Stomach smooth muscle (tissue), 2 donors: ENCODE measurements around the gene CD70.
"Not testable (repeated sequence)": the region's sequence is repeated elsewhere in the genome, so short reads cannot be mapped to it uniquely, and the experiment has no call there.

Source experiments
- H3K27ac ChIP-seq: one replicate; pipeline ENCODE4 v1.7.0; 2013; ENCODE audit warnings: mild to moderate bottlenecking, low read length, inconsistent platforms
- H3K27me3 ChIP-seq, 2 donors: one replicate each; pipeline ENCODE4 v1.7.0; 2013; ENCODE audit warnings: low read length in 2 of 2; ENCODE audit not compliant: insufficient read depth in 2 of 2, control insufficient read depth in 1 of 2
- H3K36me3 ChIP-seq, 2 donors: one replicate each; pipeline ENCODE4 v1.7.0; 2013; ENCODE audit warnings: low read length in 2 of 2; ENCODE audit not compliant: control insufficient read depth in 2 of 2, insufficient read depth in 2 of 2
- H3K4me1 ChIP-seq: one replicate; pipeline ENCODE4 v1.7.0; 2013; ENCODE audit warnings: low read length; ENCODE audit not compliant: control insufficient read depth, insufficient read depth
- H3K4me3 ChIP-seq, 2 donors: one replicate each; pipeline ENCODE4 v1.7.0; 2013; ENCODE audit warnings: low read length in 2 of 2
- H3K9ac ChIP-seq, 2 donors: one replicate each; pipeline ENCODE4 v1.7.0; 2013; ENCODE audit warnings: low read length in 2 of 2, mild to moderate bottlenecking in 1 of 2
- H3K9me3 ChIP-seq, 2 donors: one replicate each; pipeline ENCODE4 v1.7.0; 2013; ENCODE audit warnings: low read length in 2 of 2; ENCODE audit not compliant: control insufficient read depth in 2 of 2
- donor health status: healthy.
- donor health status: Pancreatic carcinoma.

Gene CD70

DNA sequence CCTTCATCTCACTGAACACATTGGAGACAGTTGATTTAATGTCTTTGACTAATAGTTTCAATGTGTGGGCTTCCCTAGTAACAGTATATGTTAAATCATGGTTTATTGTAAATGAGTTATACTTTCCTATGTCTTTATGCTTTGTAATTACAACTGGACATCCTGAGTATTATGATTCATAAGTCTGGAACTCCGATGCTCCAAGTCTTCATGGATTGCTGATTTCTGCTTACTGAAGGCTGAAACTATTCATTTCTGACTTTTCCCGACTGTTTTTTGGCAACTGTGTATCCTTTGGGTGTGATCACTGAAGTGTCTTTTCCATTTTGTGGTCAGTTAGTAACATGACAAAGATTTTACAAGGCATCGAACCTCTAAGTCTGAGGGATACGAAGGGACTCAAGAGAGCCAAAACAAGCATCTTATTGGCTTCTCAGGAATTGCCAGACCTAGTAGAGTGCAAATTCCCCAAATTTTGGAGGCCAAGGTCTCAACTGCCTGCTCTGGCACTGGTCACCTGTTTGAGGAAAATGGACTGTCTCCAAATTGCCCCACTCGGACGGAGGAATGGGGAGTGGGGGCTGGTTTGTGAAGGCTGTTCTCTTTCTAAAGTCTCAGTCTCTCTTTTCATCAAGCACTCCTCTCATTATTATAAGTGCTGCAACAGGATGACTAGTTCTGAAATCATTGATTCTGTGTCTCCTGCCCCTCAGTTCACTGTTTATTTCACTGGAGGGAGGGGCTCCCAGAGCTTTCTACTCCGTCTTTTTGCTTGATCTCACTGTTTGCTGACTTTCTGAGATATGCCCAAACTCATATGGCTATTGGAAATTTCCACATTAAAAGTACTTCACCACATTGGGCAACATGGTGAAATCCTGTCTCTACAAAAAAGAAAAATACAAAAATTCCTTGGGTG lies 20.2 kb upstream of the CD70 start:
- H3K4me3 ChIP-seq = no peak overlapping the region
- no peaks in the 10 kb centered on the region for H3K4me1 ChIP-seq
- H3K36me3 ChIP-seq = no peaks in the 10 kb centered on the region
- peaks cover 7 to 8% of the 10 kb centered on the region in 2 donors for H3K27me3 ChIP-seq
- H3K9me3 ChIP-seq = no peaks in the 10 kb centered on the region
- H3K9ac ChIP-seq = no peak overlapping the region
- H3K27ac ChIP-seq = no peak overlapping the region

DNA sequence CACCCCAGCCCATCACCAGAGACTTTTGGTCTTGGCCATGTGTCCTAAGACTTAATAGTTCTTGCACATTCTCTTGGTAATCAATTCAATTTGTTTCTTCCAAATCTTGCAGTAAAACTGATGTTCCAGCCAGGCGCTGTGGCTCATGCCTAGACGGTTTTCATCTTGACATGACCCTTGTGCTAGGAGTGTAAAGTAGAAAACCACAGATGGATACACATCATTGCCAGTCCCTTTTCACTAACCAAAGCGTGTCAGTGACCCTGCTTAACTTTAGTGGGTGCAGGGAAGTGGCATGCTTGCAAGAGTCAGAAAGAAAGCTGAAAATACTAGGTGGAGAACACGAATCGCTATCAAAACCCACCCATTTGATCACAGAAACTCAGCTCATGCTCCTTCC lies 18.0 kb upstream of the CD70 start:
- Histone ChIP-seq H3K9ac (no peak overlapping the region), H3K27me3 (peaks cover 7 to 8% of the 10 kb centered on the region in 2 donors)

DNA sequence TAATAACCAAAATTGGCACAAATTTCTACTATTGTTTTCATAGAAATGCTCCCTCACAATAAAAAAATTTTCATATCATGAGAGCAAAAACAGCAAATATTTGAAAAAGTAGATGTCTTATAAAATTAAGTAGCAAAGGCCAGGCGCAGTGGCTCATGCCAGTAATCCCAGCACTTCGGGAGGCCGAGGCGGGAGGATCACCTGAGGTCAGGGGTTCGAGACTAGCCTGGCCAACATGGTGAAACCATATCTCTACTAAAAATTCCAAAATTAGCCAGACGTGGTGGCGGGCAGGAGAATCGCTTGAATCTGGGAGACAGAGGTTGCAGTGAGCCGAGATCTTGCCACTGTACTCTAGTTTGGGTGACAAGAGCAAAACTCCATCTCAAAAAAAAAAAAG lies 17.2 kb upstream of the CD70 start:
- H3K27ac ChIP-seq, H3K27me3 ChIP-seq, H3K4me3 ChIP-seq, H3K36me3 ChIP-seq, H3K9ac ChIP-seq, H3K9me3 ChIP-seq, H3K4me1 ChIP-seq: not testable (repeated sequence)

More for the DNA sequence above, 18.0 kb upstream of the CD70 start:
- Histone ChIP-seq H3K36me3 (no peaks in the 10 kb centered on the region), H3K27ac (no peak overlapping the region), H3K4me3 (no peak overlapping the region), H3K9me3 (no peaks in the 10 kb centered on the region), H3K4me1 (no peaks in the 10 kb centered on the region)

DNA sequence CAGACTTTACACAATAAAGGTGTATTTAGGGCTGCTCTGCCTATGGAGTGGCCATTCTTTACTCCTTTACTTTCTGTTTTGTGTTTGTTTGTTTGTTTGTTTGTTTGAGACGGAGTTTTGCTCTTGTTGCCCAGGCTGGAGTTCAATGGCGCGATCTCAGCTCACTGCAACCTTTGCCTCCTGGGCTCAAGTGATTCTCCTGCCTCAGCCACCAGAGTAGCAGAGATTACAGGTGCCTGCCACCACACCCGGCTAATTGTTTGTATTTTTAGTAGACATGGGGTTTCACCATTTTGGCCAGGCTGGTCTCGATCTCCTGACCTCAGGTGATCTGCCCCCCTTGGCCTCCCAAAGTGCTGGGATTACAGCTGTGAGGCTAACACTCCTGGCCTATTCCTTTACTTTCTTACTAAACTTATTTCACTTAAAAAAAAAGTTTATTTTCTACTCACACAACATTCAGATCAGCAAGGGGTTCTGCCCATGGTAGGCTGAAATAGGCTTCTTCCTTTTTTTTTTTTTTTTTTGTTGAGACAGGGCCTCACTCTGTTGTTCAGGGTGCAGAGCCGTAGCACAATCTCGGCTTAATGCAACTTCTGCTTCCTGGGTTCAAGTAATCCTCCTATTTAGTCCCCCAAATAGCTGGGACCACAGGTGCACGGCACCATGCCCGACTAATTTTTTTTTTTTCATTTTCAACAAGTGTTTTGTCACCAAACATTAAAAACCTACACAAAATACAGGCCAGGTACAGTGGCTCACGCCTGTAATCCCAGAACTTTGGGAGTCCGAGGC lies 15.5 kb upstream of the CD70 start:
- not testable (repeated sequence) for H3K27me3 ChIP-seq, H3K27ac ChIP-seq, H3K9ac ChIP-seq

DNA sequence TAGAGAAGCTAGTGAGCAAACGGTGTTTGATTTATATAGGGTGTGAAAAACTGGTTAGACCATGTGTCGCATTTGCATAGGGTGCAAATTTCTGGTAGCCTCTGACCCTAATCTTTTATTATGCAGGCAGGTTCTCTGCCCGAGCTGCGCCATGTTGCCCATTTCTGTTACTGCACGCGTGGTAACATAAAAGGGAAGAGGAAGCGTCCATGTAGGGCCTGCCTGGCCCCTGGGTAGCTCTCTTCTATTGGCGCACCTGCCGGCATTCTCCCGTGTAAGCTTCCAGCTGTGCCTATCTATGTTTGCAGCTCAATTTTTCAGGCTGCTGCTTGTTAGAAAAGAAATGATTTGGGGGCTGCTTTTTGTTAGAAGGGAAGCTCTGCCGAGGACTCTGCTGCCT lies 14.0 kb upstream of the CD70 start:
- no peaks in the 10 kb centered on the region for H3K4me1 ChIP-seq
- peaks cover 0 to 3% of the 10 kb centered on the region in 2 donors for H3K27me3 ChIP-seq
- no peaks in the 10 kb centered on the region for H3K36me3 ChIP-seq
- no peak overlapping the region for H3K9ac ChIP-seq
- H3K4me3 ChIP-seq = no peak overlapping the region
- H3K9me3 ChIP-seq = no peaks in the 10 kb centered on the region
- H3K27ac ChIP-seq = no peak overlapping the region

More for the DNA sequence above, 15.5 kb upstream of the CD70 start:
- H3K9me3 ChIP-seq, H3K4me3 ChIP-seq, H3K36me3 ChIP-seq, H3K4me1 ChIP-seq: not testable (repeated sequence)

DNA sequence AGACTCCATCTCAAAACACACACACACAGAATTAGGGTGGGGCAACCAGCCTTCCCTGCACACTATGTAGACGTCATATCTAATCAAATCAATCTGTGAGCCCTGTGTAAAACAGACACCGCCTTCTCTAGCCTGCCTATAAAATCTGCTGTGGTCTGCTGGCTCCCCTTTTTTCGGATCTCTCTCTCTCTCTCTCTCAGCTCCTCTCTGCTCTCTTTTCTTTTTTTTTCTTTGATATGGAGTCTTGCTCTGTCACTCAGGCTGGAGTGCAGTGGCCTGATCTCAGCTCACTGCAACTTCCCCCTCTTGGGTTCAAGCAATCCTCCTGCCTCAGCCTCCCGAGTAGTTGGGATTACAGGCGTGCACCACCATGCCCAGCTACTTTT lies 11.8 kb upstream of the CD70 start:
- H3K27ac ChIP-seq = no peak overlapping the region

DNA sequence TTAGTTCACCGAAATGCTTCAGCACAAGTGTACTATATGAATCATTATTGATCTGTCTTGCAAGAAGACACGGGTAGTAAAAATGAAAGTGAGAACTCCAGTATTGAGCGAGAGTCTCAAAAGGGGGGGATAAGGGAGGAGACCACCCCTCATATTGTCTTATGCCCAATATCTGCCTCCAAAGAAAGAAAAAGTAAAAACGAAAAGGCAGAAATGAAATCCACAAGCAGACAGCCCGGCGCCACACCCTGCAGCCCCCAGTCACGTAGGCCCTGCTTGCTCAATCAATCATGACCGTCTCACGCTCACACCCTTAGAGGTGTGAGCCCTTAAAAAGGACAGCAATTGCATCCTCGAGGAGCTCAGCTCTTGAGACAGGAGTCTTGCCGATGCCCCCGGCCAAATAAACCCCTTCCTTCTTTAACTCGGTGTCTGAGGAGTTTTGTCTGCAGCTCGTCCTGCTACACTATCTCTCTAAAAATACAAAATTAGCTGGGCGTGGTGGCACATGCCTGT lies 10.6 kb upstream of the CD70 start:
- H3K9ac ChIP-seq, H3K9me3 ChIP-seq, H3K4me1 ChIP-seq, H3K36me3 ChIP-seq, H3K27me3 ChIP-seq, H3K4me3 ChIP-seq, H3K27ac ChIP-seq: not testable (repeated sequence)

More for the DNA sequence above, 11.8 kb upstream of the CD70 start:
- no peaks in the 10 kb centered on the region for H3K36me3 ChIP-seq
- H3K4me1 ChIP-seq = no peaks in the 10 kb centered on the region
- no peaks in the 10 kb centered on the region for H3K9me3 ChIP-seq
- H3K9ac ChIP-seq = no peak overlapping the region
- H3K4me3 ChIP-seq = no peak overlapping the region
- no peaks in the 10 kb centered on the region for H3K27me3 ChIP-seq

DNA sequence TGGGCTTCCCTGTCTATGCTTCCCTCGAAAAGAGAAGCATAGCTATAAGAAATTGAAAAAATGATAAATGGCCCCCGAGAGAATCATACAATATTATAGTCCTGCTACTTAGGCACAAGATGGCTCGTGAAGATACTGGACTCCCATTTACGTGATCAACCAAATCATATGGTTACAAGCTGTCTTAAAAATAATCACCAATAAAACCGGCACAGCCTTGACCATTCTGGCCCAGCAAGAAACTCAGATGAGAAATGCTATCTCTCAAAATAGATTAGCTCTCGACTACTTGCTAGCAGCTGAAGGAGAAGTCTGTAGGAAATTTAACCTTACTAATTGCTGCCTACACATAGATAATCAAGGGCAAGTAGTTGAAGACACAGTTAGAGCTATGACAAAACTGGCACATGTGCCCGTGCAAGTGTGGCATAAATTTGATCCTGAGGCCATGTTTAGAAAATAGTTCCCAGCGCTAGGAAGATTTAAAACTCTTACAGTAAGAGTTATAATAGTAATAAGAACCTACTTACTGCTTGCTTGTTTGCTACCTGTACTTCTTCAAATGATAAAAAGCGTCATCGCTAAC lies 10.1 kb upstream of the CD70 start:
- not testable (repeated sequence) for H3K27ac ChIP-seq, H3K4me1 ChIP-seq, H3K27me3 ChIP-seq, H3K4me3 ChIP-seq, H3K9me3 ChIP-seq, H3K9ac ChIP-seq, H3K36me3 ChIP-seq

DNA sequence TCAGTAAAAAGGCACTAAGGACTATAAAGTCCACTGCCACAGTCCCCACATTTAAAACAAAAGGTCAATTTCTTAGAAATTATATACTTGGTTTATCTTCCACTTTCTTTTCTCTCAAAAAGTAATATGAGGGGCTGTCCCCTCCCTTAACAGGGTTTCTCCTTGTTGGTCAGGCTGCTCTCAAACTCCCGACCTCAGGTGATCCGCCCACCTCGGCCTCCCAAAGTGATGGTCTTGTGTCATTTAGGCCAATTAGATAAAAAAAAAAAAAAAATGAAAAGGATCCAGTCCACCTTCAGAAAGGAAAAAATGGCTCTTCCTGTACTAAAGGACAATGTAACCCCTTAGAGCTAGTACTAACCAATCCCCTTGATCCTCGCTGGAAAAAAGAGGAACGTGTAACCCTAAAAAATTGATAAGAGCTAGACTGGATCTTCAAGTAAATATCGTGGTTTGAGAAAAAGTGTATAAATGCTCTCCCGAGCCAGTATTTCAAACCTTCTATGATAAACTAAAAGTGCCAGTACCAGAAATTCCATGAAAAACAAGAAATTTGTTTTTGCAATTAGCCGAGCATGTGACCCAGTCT lies 9.0 kb upstream of the CD70 start:
- Histone ChIP-seq H3K9me3 (no peaks in the 10 kb centered on the region), H3K36me3 (no peaks in the 10 kb centered on the region), H3K9ac (no peak overlapping the region), H3K4me3 (no peak overlapping the region), H3K4me1 (no peaks in the 10 kb centered on the region), H3K27ac (no peak overlapping the region), H3K27me3 (peaks cover 0 to 5% of the 10 kb centered on the region in 2 donors)

DNA sequence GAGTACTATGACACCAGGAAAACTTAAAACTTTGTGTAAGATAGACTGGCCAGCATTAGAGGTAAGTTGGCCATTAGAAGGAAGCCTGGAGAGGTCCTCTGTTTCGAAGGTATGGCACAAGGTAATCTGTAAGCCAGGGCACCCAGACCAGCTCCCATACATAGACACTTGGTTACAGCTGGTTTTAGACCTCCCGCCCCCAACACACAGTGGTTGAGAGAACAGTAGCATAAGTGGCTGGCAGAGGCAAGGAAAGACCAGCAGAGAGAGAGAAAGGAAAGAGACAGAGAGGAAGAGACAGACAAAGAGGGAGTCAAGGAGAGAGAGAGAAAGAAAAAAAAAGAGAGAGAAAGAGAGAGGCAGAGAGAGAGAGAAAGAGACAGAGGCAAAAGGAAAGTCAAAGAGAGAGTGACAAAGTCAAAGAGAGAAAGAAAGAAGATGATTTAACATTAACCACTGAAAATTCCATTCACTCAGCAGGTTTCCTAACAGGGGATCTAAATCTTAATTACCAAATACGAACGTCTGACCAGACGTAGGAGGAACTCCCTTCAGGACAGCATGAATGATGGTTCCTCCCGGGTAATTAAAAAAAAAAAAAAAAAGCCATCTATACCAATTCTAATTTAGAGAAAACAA lies 7.4 kb upstream of the CD70 start:
- H3K9me3 ChIP-seq, H3K27ac ChIP-seq, H3K4me3 ChIP-seq, H3K4me1 ChIP-seq, H3K9ac ChIP-seq, H3K36me3 ChIP-seq, H3K27me3 ChIP-seq: not testable (repeated sequence)
